GM23338 (cell line): ENCODE measurements around the gene VN1R5. TPM values are rescaled to one million over a fixed set of nuclear protein-coding genes. Genes with fewer than 3 reads are reported as not detected.

Source experiments
- ATAC-seq: fragments of 200-7000 bp; cut with Tn5 transposase; 3 replicates; pipeline ENCODE4 v1.9.1; 2020
- DNase-seq: peaks from one replicate; pipeline ENCODE4 v3.0.0-alpha.2; 2015; ENCODE audit warnings: low spot score
- H2AFZ ChIP-seq: fragments of 200-600 bp; sonication (generic); 2 replicates; pipeline ENCODE4 v1.8.0; 2016; ENCODE audit warnings: antibody characterized with exemption, mild to moderate bottlenecking, moderate library complexity
- H3F3A ChIP-seq: fragments of 200-600 bp; sonication (generic); replicated peaks from 2 replicates; pipeline ENCODE4 v1.8.0; 2017; ENCODE audit warnings: antibody characterized with exemption, mixed run types, low read depth
- H3K27ac ChIP-seq: fragments of 200-600 bp; sonication (generic); 2 replicates; pipeline ENCODE4 v1.6.1; 2016; ENCODE audit warnings: low read depth
- H3K27me3 ChIP-seq: fragments of 200-600 bp; sonication (generic); 2 replicates; pipeline ENCODE4 v1.8.0; 2016; ENCODE audit warnings: mild to moderate bottlenecking, mixed run types, moderate library complexity; ENCODE audit not compliant: insufficient read depth
- H3K36me3 ChIP-seq: fragments of 200-600 bp; sonication (generic); 2 replicates; pipeline ENCODE4 v1.8.0; 2016; ENCODE audit warnings: mild to moderate bottlenecking; ENCODE audit not compliant: insufficient read depth
- H3K4me1 ChIP-seq: fragments of 200-600 bp; sonication (generic); 2 replicates; pipeline ENCODE4 v1.8.0; 2016; ENCODE audit warnings: mild to moderate bottlenecking, moderate library complexity; ENCODE audit not compliant: insufficient read depth
- H3K4me2 ChIP-seq: fragments of 200-600 bp; sonication (generic); 2 replicates; pipeline ENCODE4 v1.7.1; 2017; ENCODE audit warnings: mixed run types
- H3K4me3 ChIP-seq: fragments of 200-600 bp; sonication (generic); 2 replicates; pipeline ENCODE4 v1.6.1; 2016; ENCODE audit warnings: mixed run types
- H3K79me2 ChIP-seq: fragments of 200-600 bp; sonication (generic); replicated peaks from 2 replicates; pipeline ENCODE4 v1.8.0; 2017; ENCODE audit warnings: mild to moderate bottlenecking; ENCODE audit not compliant: insufficient read depth
- H3K9me2 ChIP-seq: fragments of 200-600 bp; sonication (generic); 2 replicates; pipeline ENCODE4 v1.8.0; 2017; ENCODE audit not compliant: insufficient read depth
- H4K20me1 ChIP-seq: fragments of 200-600 bp; sonication (generic); replicated peaks from 2 replicates; pipeline ENCODE4 v1.8.0; 2017; ENCODE audit warnings: mild to moderate bottlenecking; ENCODE audit not compliant: insufficient read depth
- H3K27ac Mint-ChIP-seq: 2 replicates; pipeline ENCODE4 v1.8.0; 2020; ENCODE audit warnings: inconsistent platforms, mild to moderate bottlenecking, moderate library complexity, mixed read lengths
- H3K27me3 Mint-ChIP-seq: 3 replicates; pipeline ENCODE4 v1.8.0; 2022; ENCODE audit warnings: low read depth, mild to moderate bottlenecking, moderate library complexity, mixed read lengths, inconsistent platforms; ENCODE audit not compliant: insufficient read depth, poor library complexity
- H3K36me3 Mint-ChIP-seq: 3 replicates; pipeline ENCODE4 v1.8.0; 2021; ENCODE audit warnings: low read depth, mild to moderate bottlenecking, inconsistent platforms, moderate library complexity, mixed read lengths
- H3K4me1 Mint-ChIP-seq: 3 replicates; pipeline ENCODE4 v1.8.0; 2020; ENCODE audit warnings: mild to moderate bottlenecking, inconsistent platforms, mixed read lengths
- H3K4me3 Mint-ChIP-seq: 3 replicates; pipeline ENCODE4 v1.8.0; 2021; ENCODE audit warnings: moderate library complexity, mild to moderate bottlenecking, inconsistent platforms, mixed read lengths
- H3K9me3 Mint-ChIP-seq: 3 replicates; pipeline ENCODE4 v1.8.0; 2020; ENCODE audit warnings: moderate library complexity, mild to moderate bottlenecking, inconsistent platforms, mixed read lengths
- CREB1 ChIP-seq: fragments of 250-450 bp; sonication (Bioruptor Pico); IDR thresholded peaks from 2 replicates; pipeline ENCODE4 v1.5.0; 2020; ENCODE audit warnings: low read depth, mild to moderate bottlenecking, moderate library complexity
- CTCF ChIP-seq, 2 experiments: fragments of 200-600 bp in 1 of 2; sonication (generic) in 1 of 2; conservative IDR thresholded peaks; 2 replicates each; pipeline versions ENCODE4 v1.5.1 to v1.6.1; 2016 to 2017; ENCODE audit warnings: antibody characterized with exemption in 2 of 2, low read depth in 2 of 2, mild to moderate bottlenecking in 2 of 2, moderate library complexity in 1 of 2
- EZH2 ChIP-seq: fragments of 200-600 bp; sonication (generic); IDR thresholded peaks from one replicate; pipeline ENCODE4 v1.8.0; 2017; ENCODE audit warnings: antibody characterized with exemption, mild to moderate bottlenecking, low read depth; ENCODE audit not compliant: unreplicated experiment
- JUNB ChIP-seq: IDR thresholded peaks from one replicate; pipeline ENCODE4 v1.6.1; 2016; ENCODE audit warnings: antibody characterized with exemption; ENCODE audit not compliant: unreplicated experiment
- NANOG ChIP-seq: IDR thresholded peaks from 2 replicates; pipeline ENCODE4 v1.6.1; 2016; ENCODE audit warnings: antibody characterized with exemption, borderline replicate concordance
- POLR2AphosphoS5 ChIP-seq: IDR thresholded peaks from 2 replicates; pipeline ENCODE4 v1.6.1; 2016; ENCODE audit warnings: antibody characterized with exemption, low read depth
- REST ChIP-seq: IDR thresholded peaks from one replicate; pipeline ENCODE4 v1.6.1; 2018; ENCODE audit warnings: antibody characterized with exemption; ENCODE audit not compliant: unreplicated experiment
- STAT1 ChIP-seq: IDR thresholded peaks from one replicate; pipeline ENCODE4 v1.6.1; 2016; ENCODE audit warnings: antibody characterized with exemption; ENCODE audit not compliant: unreplicated experiment
- ZNF114 ChIP-seq: fragments of 250-450 bp; sonication (Bioruptor Pico); IDR thresholded peaks from 2 replicates; pipeline ENCODE4 v1.5.0; 2020; ENCODE audit warnings: mild to moderate bottlenecking, moderate library complexity
- ZNF331 ChIP-seq: fragments of 250-450 bp; sonication (Bioruptor Pico); IDR thresholded peaks from 2 replicates; pipeline ENCODE4 v1.5.0; 2020; ENCODE audit warnings: low read depth, mild to moderate bottlenecking, moderate library complexity
- polyA plus RNA-seq: library from polyadenylated mRNA; unstranded; fragments of >200 nt; fragmentation: Nextera tagmentation; extraction: Ambion mirVana; gene quantifications from 2 replicates; pipeline ENCODE4 v1.2.1, GENCODE V29; 2016
- total RNA-seq: library from RNA; depleted of rRNA; stranded (reverse); fragments of >200 nt; shearing (Covaris generic); gene quantifications from 2 replicates; pipeline ENCODE4 v1.2.3, GENCODE V29; 2014
- TF ChIP-seq, protein P1 (sequence below): IDR thresholded peaks from 2 replicates; pipeline ENCODE4 v1.6.1; 2016; ENCODE audit warnings: antibody characterized with exemption

The VN1R5 gene
- total and polyA plus RNA-seq, 2 experiments from 2014 or later: not detected

GRCh38 chr1:247274605-247275256 lies 18.9 kb downstream of the VN1R5 start (continued):
- no peak for TF ChIP-seq REST

- DNase-seq (no peak), ATAC-seq (no peak)
- Histone ChIP-seq H3K79me2 (no peaks in the 10 kb centered on the region), H3K36me3 (no peaks in the 10 kb centered on the region), H3F3A (no peaks in the 10 kb centered on the region), H3K27me3 (no peaks in the 10 kb centered on the region), H3K4me2 (no peak overlapping the region), H4K20me1 (no peaks in the 10 kb centered on the region), H3K9me2 (no peaks in the 10 kb centered on the region), H3K4me1 (peaks cover 14% of the 10 kb centered on the region; the same call in 1 of the 2 replicates), H2AFZ (no peak overlapping the region), H3K27ac (no peak overlapping the region), H3K4me3 (no peak overlapping the region)
- no peak overlapping the region for H3K27ac Mint-ChIP-seq
- H3K36me3 Mint-ChIP-seq: no peaks in the 10 kb centered on the region
- peaks cover 6% of the 10 kb centered on the region for H3K27me3 Mint-ChIP-seq
- peaks cover 14% of the 10 kb centered on the region for H3K4me1 Mint-ChIP-seq
- H3K9me3 Mint-ChIP-seq: no peaks in the 10 kb centered on the region; the same call in 2 of the 3 replicates
- H3K4me3 Mint-ChIP-seq: no peak overlapping the region
- TF ChIP-seq CREB1 (CRISPR knock-in tag): no peak
- TF ChIP-seq JUNB: no peak
- TF ChIP-seq ZNF114 (CRISPR knock-in tag): no peak
- no peak for TF ChIP-seq ZNF331
- no peak for TF ChIP-seq STAT1
- TF ChIP-seq POLR2AphosphoS5: no peak
- TF ChIP-seq NANOG: no peak
- no peak for TF ChIP-seq EZH2
- no peak for TF ChIP-seq REST
- no peak for TF ChIP-seq CTCF (conservative IDR thresholded peaks at IDR 0.05; ENCODE audit: low read depth in 2 of 2)
- TF ChIP-seq, protein P1, sequence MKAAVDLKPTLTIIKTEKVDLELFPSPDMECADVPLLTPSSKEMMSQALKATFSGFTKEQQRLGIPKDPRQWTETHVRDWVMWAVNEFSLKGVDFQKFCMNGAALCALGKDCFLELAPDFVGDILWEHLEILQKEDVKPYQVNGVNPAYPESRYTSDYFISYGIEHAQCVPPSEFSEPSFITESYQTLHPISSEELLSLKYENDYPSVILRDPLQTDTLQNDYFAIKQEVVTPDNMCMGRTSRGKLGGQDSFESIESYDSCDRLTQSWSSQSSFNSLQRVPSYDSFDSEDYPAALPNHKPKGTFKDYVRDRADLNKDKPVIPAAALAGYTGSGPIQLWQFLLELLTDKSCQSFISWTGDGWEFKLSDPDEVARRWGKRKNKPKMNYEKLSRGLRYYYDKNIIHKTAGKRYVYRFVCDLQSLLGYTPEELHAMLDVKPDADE: no peak
These were observed 21.3 kb downstream of the VN1R5 start for GRCh38 chr1:247277191-247277590.
